Activated T-cell treated with anti-CD3 and anti-CD28 coated beads, Interleukin-2, amount 50 U/mL, for 72 hours (primary cell): Measurements from ENCODE around the gene LRP1. TPM values are rescaled to one million over a fixed set of nuclear protein-coding genes. Genes with fewer than 3 reads are reported as not detected.

Experiments
- ATAC-seq, 2 donors: fragments of 150-1000 bp; cut with Tn5 transposase; replicated peaks in 1 of 2; 2 replicates each; pipeline ENCODE4 v1.10.0; 2021; ENCODE audit warnings: moderate library complexity in 2 of 2, mild to moderate bottlenecking in 1 of 2
- DNase-seq, 2 donors: peaks; one replicate each; pipeline ENCODE4 v3.0.0; 2021 to 2022; ENCODE audit warnings: mixed read lengths in 1 of 2
- H3K27ac Mint-ChIP-seq: one replicate; pipeline ENCODE4 v1.8.0; 2022; ENCODE audit warnings: mild to moderate bottlenecking, moderate library complexity, mixed read lengths
- H3K27me3 Mint-ChIP-seq: one replicate; pipeline ENCODE4 v1.8.0; 2022; ENCODE audit warnings: low read depth, mixed read lengths
- H3K36me3 Mint-ChIP-seq, 2 donors: one replicate each; pipeline ENCODE4 v1.8.0; 2022; ENCODE audit warnings: mixed read lengths in 2 of 2, mild to moderate bottlenecking in 1 of 2; ENCODE audit not compliant: insufficient read depth in 2 of 2
- H3K4me1 Mint-ChIP-seq: one replicate; pipeline ENCODE4 v1.8.0; 2022; ENCODE audit warnings: low read depth, mixed read lengths
- H3K4me3 Mint-ChIP-seq, 2 donors: one replicate each; pipeline ENCODE4 v1.8.0; 2022; ENCODE audit warnings: mild to moderate bottlenecking in 2 of 2, mixed read lengths in 2 of 2, moderate library complexity in 2 of 2
- H3K9me3 Mint-ChIP-seq, 2 donors: one replicate each; pipeline ENCODE4 v1.8.0; 2022; ENCODE audit warnings: mixed read lengths in 2 of 2
- total RNA-seq, 2 donors: library from RNA; stranded (reverse); gene quantifications; one replicate each; pipeline ENCODE4 v1.2.3, GENCODE V29; 2022

Gene LRP1
- total RNA-seq, 2 donors from 2014 or later = 3.2 to 4.8 TPM

- ATAC-seq (no peak), DNase-seq (no peak)
- Mint-ChIP-seq H3K27ac (no peak overlapping the region), H3K9me3 (no peaks in the 10 kb centered on the region), H3K36me3 (no peaks in the 10 kb centered on the region), H3K4me3 (no peak overlapping the region), H3K4me1 (no peaks in the 10 kb centered on the region), H3K27me3 (no peaks in the 10 kb centered on the region)
Measured at GRCh38 chr12:57198329-57198728, 70.0 kb downstream of the LRP1 start.

GRCh38 chr12:57199191-57199590, 70.9 kb downstream of the LRP1 start:
- ATAC-seq (no peak), DNase-seq (no peak)
- H3K4me1 Mint-ChIP-seq = no peaks in the 10 kb centered on the region
- H3K4me3 Mint-ChIP-seq = no peak overlapping the region
- H3K36me3 Mint-ChIP-seq = no peaks in the 10 kb centered on the region
- no peaks in the 10 kb centered on the region for H3K27me3 Mint-ChIP-seq
- no peaks in the 10 kb centered on the region for H3K9me3 Mint-ChIP-seq
- no peak overlapping the region for H3K27ac Mint-ChIP-seq

GRCh38 chr12:57200497-57200896, 72.2 kb downstream of the LRP1 start:
- no peak for DNase-seq
- Mint-ChIP-seq H3K4me3 (no peak overlapping the region), H3K36me3 (no peaks in the 10 kb centered on the region), H3K27me3 (no peaks in the 10 kb centered on the region), H3K27ac (no peak overlapping the region), H3K9me3 (no peaks in the 10 kb centered on the region), H3K4me1 (no peaks in the 10 kb centered on the region)
- ATAC-seq = no peak

GRCh38 chr12:57201219-57201618, 72.9 kb downstream of the LRP1 start:
- H3K4me1 Mint-ChIP-seq = no peaks in the 10 kb centered on the region
- no peaks in the 10 kb centered on the region for H3K9me3 Mint-ChIP-seq
- no peaks in the 10 kb centered on the region for H3K27me3 Mint-ChIP-seq
- H3K4me3 Mint-ChIP-seq = no peak overlapping the region
- ATAC-seq (no peak), DNase-seq (no peak)
- H3K27ac Mint-ChIP-seq = no peak overlapping the region
- H3K36me3 Mint-ChIP-seq = no peaks in the 10 kb centered on the region

GRCh38 chr12:57201631-57202030, 73.3 kb downstream of the LRP1 start:
- no peaks in the 10 kb centered on the region for H3K36me3 Mint-ChIP-seq
- H3K27me3 Mint-ChIP-seq = no peaks in the 10 kb centered on the region
- DNase-seq = no peak

GRCh38 chr12:57202321-57202720, 74.0 kb downstream of the LRP1 start:
- ATAC-seq (no peak), DNase-seq (no peak)
- Mint-ChIP-seq H3K9me3 (no peaks in the 10 kb centered on the region), H3K4me1 (no peaks in the 10 kb centered on the region), H3K4me3 (no peak overlapping the region), H3K27me3 (no peaks in the 10 kb centered on the region), H3K27ac (no peak overlapping the region), H3K36me3 (no peaks in the 10 kb centered on the region)

More at GRCh38 chr12:57201631-57202030, 73.3 kb downstream of the LRP1 start:
- Mint-ChIP-seq H3K9me3 (no peaks in the 10 kb centered on the region), H3K4me3 (no peak overlapping the region), H3K27ac (no peak overlapping the region), H3K4me1 (no peaks in the 10 kb centered on the region)
- ATAC-seq = no peak

- Mint-ChIP-seq H3K9me3 (no peaks in the 10 kb centered on the region), H3K27ac (no peak overlapping the region), H3K36me3 (no peaks in the 10 kb centered on the region), H3K27me3 (no peaks in the 10 kb centered on the region), H3K4me1 (no peaks in the 10 kb centered on the region), H3K4me3 (no peak overlapping the region)
- no peak for DNase-seq
- no peak for ATAC-seq
Measured at GRCh38 chr12:57203201-57203600, 74.9 kb downstream of the LRP1 start.

- H3K27ac Mint-ChIP-seq = no peak overlapping the region
- ATAC-seq = no peak
- no peak overlapping the region for H3K4me3 Mint-ChIP-seq
- no peaks in the 10 kb centered on the region for H3K9me3 Mint-ChIP-seq
- no peak for DNase-seq
- H3K27me3 Mint-ChIP-seq = no peaks in the 10 kb centered on the region
- H3K4me1 Mint-ChIP-seq = no peaks in the 10 kb centered on the region
- no peaks in the 10 kb centered on the region for H3K36me3 Mint-ChIP-seq
Measured at GRCh38 chr12:57203791-57204190, 75.5 kb downstream of the LRP1 start.

- ATAC-seq (no peak), DNase-seq (no peak)
- no peaks in the 10 kb centered on the region for H3K27me3 Mint-ChIP-seq
- no peaks in the 10 kb centered on the region for H3K9me3 Mint-ChIP-seq
- no peak overlapping the region for H3K4me3 Mint-ChIP-seq
- H3K27ac Mint-ChIP-seq = no peak overlapping the region
- no peaks in the 10 kb centered on the region for H3K36me3 Mint-ChIP-seq
- H3K4me1 Mint-ChIP-seq = no peaks in the 10 kb centered on the region
Measured at GRCh38 chr12:57204454-57204853, 76.2 kb downstream of the LRP1 start.

- DNase-seq (no peak), ATAC-seq (no peak)
- no peaks in the 10 kb centered on the region for H3K36me3 Mint-ChIP-seq
- H3K27ac Mint-ChIP-seq = no peak overlapping the region
- H3K27me3 Mint-ChIP-seq = no peaks in the 10 kb centered on the region
- no peaks in the 10 kb centered on the region for H3K4me1 Mint-ChIP-seq
- H3K9me3 Mint-ChIP-seq = no peaks in the 10 kb centered on the region
- H3K4me3 Mint-ChIP-seq = no peak overlapping the region
Measured at GRCh38 chr12:57205186-57205585, 76.9 kb downstream of the LRP1 start.

- Mint-ChIP-seq H3K4me3 (no peak overlapping the region), H3K9me3 (no peaks in the 10 kb centered on the region), H3K27me3 (no peaks in the 10 kb centered on the region), H3K27ac (no peak overlapping the region), H3K36me3 (no peaks in the 10 kb centered on the region), H3K4me1 (no peaks in the 10 kb centered on the region)
- ATAC-seq (no peak), DNase-seq (no peak)
Measured at GRCh38 chr12:57205931-57206330, 77.6 kb downstream of the LRP1 start.

GRCh38 chr12:57207731-57208630, 79.7 kb downstream of the LRP1 start:
- ATAC-seq = no peak
- DNase-seq = no peak
- H3K4me3 Mint-ChIP-seq = no peak overlapping the region
- H3K9me3 Mint-ChIP-seq = no peaks in the 10 kb centered on the region
- H3K27ac Mint-ChIP-seq = no peak overlapping the region
- no peaks in the 10 kb centered on the region for H3K4me1 Mint-ChIP-seq
- H3K27me3 Mint-ChIP-seq = no peaks in the 10 kb centered on the region
- H3K36me3 Mint-ChIP-seq = no peaks in the 10 kb centered on the region

- Mint-ChIP-seq H3K9me3 (no peaks in the 10 kb centered on the region), H3K4me1 (peaks cover 6% of the 10 kb centered on the region), H3K27ac (no peak overlapping the region), H3K36me3 (no peaks in the 10 kb centered on the region), H3K4me3 (no peak overlapping the region), H3K27me3 (peaks cover 6% of the 10 kb centered on the region)
- no peak for ATAC-seq
- no peak for DNase-seq
Measured at GRCh38 chr12:57208631-57209282, 80.5 kb downstream of the LRP1 start.
